VCaP (cell line): ENCODE measurements around the gene HSD17B2.

Source experiments
- H3K27ac ChIP-seq: fragments of 450-650 bp; 2 replicates; pipeline ENCODE4 v1.5.1; 2017
- CTCF ChIP-seq: fragments of 450-650 bp; conservative IDR thresholded peaks from 2 replicates; pipeline ENCODE4 v1.5.1; 2017; ENCODE audit warnings: mild to moderate bottlenecking, moderate library complexity

HSD17B2 gene

GRCh38 chr16:82059161-82059982, 24.3 kb downstream of the HSD17B2 start:
- no peak overlapping the region for H3K27ac ChIP-seq
- TF ChIP-seq CTCF: no peak

- no peak overlapping the region for H3K27ac ChIP-seq
- TF ChIP-seq CTCF: no peak
Observed at GRCh38 chr16:82059983-82060421, 24.9 kb downstream of the HSD17B2 start.

GRCh38 chr16:82061861-82062525, 26.9 kb downstream of the HSD17B2 start:
- peak; percentile 39; the same call in 1 of the 2 replicates for TF ChIP-seq CTCF
- no peak overlapping the region for H3K27ac ChIP-seq

- TF ChIP-seq CTCF: no peak
- H3K27ac ChIP-seq: no peak overlapping the region
Observed at GRCh38 chr16:82062645-82063058, 27.6 kb downstream of the HSD17B2 start.

GRCh38 chr16:82063456-82064082, 28.5 kb downstream of the HSD17B2 start:
- TF ChIP-seq CTCF: no peak
- no peak overlapping the region for H3K27ac ChIP-seq

GRCh38 chr16:82067042-82067803, 32.2 kb downstream of the HSD17B2 start:
- TF ChIP-seq CTCF: no peak
- no peak overlapping the region for H3K27ac ChIP-seq
